Cardiac septum (tissue), 1 donor: ENCODE measurements around the gene HECW1. TPM values are rescaled to one million over a fixed set of nuclear protein-coding genes. Genes with fewer than 3 reads are reported as not detected.
"Not testable (repeated sequence)": the region's sequence is repeated elsewhere in the genome, so short reads cannot be mapped to it uniquely, and the experiment has no call there.

ENCODE experiments used
- DNase-seq: peaks from one replicate; pipeline ENCODE4 v3.0.0-alpha.2; 2020; ENCODE audit warnings: low spot score
- intact Hi-C: fragments of 100-400 bp; cut with DNase I; formaldehyde crosslinking; loops from one replicate; pipeline ENCODE4 v1.14.0; 2022
- total RNA-seq: library from RNA; stranded (reverse); fragmentation: NEBNext Ultra II Directional; extraction: Animal tissue kit (Norgen Biotek cat#: 25700); gene quantifications from one replicate; pipeline ENCODE4 v1.2.1, GENCODE V29; 2021
- donor health status: DM: no; HTN: no; CAD: no.

HECW1 gene
- total RNA-seq, 1 donor from 2014 or later: not detected

DNA sequence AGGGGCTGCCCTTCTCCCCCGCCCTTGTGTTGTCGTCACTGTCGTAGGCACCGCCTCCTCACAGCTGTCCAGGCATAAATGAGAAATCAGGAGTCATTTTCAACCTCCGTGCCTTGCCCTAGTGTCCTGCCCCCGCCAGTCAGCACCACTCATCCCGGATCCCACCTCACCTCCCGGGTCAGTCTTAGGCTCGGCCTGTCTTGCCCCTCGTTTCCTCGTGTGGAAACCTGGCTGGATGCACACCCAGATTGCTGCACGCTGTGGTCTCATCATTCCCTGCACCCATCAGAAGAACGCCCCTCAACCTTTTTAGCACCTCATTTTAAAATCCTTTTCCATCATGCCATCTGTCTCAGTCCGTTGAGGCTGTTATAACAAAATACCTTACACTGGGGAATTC, 213.1 kb downstream of the HECW1 start:
- intact Hi-C loops: no loop called here
- no peak for DNase-seq

DNA sequence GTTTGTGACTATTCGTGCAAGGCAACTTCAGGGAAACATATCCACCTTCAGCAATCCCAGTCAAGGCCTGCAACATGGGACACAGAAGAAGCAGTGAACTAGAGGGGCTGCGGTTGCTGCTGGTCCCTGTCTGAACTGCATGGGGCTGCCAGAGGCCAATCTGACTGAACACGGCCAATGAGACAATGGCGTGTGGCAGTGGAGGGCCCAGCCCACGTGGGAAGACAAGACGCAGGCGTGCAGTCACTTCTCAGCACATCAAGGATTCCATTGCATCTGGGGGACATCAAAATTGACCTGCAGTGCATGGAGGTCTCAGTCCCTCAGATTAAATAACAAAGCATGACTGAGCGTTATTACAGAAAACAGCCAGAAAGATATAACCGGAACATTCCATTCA, 215.9 kb downstream of the HECW1 start:
- DNase-seq: no peak
- intact Hi-C loops: no loop called here

DNA sequence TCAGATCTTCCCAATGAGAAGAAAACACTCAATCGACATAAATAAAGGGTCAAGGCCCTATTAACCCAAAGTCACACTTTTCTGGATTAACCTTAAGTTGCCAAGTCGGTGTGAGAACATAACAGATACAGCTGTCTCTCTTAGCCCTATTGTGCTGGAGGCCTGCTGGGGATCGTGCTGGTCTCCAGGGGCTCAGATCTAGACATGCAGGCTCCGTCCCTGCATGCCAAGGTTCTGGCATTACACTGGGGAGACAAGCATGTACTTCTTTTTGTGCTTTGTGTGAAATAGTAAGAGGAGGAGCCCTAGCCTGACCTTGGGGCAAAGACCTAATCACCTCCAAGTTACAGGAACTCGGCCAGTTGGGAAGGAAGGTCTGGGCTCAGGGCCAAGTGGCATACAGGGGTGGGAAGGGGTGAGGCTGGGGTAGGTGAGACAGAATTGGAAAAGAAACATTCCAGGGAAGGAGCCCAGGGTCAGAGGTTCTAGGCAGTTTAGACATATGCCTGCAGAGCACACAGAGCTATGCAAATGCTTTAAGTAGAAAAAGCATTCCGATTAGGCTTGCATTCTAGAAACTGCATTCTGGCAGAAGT, 216.4 kb downstream of the HECW1 start:
- DNase-seq: no peak
- intact Hi-C loops: no loop called here

DNA sequence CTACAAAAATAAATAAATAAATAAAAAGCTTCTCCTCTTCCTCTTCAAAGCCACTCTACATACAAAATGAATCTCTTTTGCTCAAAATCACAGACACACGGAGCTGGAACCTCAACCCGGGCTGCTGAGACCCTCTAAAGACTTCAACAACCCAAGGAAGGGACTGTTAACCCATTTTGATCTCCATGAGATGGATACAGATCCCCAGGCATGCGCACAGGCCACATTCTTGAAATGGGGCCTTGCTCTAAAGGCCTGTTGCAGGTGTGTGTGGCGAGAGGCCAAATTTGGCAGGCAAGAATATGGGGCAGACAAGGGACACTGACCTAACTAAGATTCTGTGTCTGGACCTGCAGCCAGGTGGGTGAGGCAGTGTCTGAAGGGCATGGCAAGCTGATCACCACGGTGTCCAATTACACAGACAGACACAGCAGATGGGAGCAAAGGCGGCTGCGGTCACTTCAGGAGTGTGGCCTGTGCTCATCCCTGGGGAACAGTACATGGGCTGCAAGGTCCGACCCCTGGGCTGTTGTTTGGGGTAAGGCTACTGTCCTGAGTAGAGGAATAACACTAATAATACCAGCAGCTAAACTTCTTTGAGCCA, 219.8 kb downstream of the HECW1 start:
- no peak for DNase-seq
- intact Hi-C loops: no loop called here

DNA sequence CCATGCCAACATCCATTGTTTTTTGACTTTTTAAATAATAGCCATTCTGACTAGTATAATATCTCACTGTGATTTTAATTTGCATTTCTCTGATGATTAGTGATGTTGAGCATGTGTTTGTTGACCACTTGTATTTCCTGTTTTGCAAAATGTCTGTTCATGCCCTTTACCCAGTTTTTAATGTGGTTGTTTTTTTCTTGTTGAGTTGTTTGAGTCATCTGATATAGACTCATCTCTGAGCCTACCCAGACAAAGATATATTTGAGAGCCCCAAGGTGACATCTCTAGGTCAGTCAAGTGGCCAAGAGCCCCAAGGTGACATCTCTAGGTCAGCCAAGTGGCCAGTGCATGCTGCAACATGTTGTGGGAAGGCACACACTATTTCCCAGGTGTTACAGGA, 224.7 kb downstream of the HECW1 start:
- intact Hi-C loops: no loop called here
- no peak for DNase-seq

DNA sequence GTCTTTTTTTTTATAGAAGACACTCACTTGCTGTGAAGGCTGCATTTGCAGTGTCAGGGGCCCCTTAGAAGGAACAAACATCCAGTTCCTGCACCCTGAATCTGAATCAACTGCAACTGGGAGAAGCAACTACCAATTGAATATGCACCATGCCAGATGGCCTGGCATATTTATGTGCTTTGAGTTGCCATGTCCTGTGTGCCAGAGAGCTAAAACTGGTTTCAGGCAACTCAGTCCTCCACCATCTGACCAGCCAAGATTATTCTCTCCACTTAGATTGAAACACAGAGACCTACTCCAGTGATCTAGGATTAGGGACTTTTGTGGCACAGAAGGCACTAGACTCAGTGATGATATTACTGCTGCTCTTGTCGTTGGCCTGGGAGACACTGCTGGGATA, 225.4 kb downstream of the HECW1 start:
- DNase-seq: no peak
- intact Hi-C loops: no loop called here

DNA sequence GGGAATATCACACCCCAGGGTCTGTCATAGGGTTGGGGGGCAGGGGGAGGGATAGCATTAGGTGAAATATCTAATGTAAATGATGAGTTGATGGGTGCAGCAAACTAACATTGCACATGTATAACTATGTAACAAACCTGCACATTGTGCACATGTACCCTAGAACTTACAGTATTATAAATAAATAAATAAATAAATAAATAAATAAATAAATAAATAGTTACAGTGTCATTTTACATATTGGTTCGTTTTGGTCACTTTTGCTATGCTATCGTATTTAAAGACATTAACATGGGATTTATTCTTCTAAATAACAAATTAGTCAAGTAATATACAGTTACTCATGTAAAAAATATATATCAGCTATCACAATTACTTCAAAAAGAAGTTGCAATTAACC, 228.7 kb downstream of the HECW1 start:
- no peak for DNase-seq
- intact Hi-C loops: no loop called here

DNA sequence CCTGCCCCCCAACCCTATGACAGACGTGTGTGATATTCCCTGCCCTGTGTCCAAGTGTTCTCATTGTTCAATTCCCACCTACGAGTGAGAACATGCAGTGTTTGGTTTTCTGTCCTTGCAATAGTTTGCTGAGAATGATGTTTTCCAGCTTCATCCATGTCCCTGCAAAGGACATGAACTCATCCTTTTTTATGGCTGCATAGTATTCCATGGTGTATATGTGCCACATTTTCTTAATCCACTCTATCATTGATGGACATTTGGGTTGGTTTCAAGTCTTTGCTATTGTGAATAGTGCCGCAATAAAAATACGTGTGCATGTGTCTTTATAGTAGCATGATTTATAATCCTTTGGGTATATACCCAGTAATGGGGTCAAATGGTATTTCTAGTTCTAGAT, 231.0 kb downstream of the HECW1 start:
- DNase-seq: not testable (repeated sequence)

DNA sequence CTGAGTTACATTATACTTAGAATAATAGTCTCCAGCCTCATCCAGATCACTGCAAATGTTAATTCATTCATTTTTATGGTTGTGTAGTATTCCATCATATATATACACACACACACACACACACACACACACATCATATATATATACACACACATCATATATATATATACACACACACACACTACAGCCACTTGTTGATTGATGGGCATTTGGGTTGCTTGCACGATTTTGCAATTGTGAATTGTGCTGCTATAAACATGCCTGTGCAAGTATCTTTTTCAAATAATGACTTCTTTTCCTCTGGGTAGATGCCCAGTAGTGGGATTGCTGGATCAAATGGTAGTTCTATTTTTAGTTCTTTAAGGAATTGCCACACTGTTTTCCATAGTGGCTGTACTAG, 233.2 kb downstream of the HECW1 start:
- intact Hi-C loops, DNase-seq: not testable (repeated sequence)

More for the DNA sequence above, 231.0 kb downstream of the HECW1 start:
- intact Hi-C loops: not testable (repeated sequence)

DNA sequence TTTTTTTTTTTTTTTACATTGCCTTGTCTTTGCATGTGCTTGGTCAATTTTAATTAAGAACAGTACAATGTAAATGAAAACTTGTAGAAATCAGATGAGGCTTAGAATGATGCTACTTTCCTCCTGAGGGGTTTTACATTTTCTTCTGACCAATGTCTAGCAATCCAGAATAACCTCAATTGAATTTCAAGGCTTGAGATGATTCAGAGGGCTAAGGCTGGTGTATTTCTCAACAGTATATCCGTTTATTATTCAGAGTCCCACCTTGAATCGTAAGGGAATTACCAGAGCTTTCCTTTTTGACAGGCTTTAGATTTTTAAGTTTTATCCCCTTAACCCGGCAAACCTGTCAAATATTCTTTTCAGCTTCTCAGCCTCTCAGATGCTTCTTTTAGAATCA, 239.2 kb downstream of the HECW1 start:
- intact Hi-C loops: no loop called here
- DNase-seq: no peak

DNA sequence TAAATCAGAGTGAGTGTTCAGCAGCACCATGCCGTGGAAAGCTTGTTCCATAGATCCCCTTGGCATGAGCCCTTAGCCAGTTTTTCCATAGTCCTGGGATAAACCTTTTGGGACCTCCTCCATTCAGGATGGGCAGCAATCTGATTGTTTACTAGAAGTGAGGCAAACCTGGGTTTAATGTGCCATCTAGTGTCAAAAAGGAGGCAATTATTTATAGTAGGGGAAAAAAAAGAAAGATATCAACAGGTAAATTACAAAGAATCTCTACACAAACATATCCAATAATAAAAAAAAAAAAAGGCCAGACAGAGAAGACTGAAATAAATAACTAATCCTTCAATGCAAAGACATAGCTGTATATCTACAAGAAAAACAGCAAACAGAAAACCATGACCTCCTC, 241.5 kb downstream of the HECW1 start:
- DNase-seq: no peak
- intact Hi-C loops: no loop called here

DNA sequence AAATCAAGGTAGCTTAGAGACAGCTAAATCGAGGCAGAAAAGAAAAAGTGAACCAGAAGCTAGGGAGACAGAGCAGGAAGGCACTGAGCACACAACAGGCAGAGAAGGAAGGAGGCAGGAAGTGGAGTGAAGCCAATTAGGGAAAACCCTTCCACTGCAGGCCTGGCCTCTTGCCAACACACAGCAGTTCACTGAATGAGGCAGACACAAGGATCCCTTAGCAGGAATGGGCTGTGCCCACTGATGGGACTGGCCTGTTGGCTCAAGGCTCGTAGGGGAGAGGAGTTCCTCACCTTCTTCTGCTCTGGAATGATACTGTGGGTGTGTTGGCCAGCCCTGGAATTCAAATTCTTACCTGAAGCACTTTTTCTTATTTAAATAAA, 250.2 kb downstream of the HECW1 start:
- intact Hi-C loops: no loop called here
- no peak for DNase-seq

DNA sequence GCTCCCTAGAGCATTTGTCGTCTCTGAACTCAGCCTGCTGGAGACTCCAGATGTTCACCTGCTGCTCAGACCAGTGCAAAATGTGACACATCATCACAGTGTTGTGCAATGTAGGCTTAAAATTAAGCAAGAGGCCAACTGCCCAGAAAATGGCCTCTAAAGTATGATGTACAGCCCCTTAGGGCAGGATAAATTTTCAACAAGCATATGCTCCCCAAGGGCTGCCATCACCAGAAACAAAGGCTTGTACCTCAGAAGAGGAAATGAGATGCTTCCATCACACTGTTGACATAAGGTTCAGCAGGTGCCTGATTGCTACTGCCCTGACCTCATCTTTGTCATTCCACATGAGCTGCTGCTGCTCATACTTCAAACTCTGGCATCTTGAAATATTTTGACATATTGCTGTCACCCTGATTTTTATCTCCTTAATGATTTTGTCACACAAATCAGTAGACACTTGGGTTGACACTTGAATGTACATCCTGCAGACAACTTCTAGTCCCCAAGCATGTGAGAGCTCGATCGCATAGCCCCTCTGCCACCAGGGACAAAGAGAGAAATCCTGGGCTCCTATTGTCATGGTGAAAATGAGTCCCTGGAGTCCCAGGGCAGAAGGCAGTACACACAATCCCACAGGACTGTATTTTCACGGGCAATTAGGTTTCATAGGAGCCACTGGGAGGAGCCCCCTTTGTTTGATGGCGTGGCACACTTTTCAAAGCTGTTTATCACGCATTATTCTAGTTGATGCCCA, 250.8 kb downstream of the HECW1 start:
- intact Hi-C loops: no loop called here

DNA sequence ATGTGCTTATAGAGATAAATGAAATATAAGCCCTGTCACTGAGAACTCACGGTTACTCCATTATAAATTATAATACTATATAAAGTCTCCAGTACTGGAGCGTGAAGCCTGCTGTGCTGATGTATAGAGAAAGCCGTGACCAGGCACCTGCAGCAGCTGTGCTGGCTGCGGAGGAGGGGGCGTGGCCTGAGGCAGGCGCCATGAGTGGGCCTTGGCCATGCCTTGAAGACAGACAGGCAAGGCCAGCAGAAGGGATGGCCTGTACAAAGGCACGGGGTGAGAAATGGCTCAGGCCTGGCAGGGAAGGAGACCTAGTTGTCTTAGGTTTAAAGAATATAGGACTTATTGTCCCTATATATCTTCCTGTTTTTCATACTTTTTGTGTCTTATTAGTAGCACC, 251.9 kb downstream of the HECW1 start:
- no peak for DNase-seq
- intact Hi-C loops: no loop called here

More for the DNA sequence above, 250.8 kb downstream of the HECW1 start:
- no peak for DNase-seq

DNA sequence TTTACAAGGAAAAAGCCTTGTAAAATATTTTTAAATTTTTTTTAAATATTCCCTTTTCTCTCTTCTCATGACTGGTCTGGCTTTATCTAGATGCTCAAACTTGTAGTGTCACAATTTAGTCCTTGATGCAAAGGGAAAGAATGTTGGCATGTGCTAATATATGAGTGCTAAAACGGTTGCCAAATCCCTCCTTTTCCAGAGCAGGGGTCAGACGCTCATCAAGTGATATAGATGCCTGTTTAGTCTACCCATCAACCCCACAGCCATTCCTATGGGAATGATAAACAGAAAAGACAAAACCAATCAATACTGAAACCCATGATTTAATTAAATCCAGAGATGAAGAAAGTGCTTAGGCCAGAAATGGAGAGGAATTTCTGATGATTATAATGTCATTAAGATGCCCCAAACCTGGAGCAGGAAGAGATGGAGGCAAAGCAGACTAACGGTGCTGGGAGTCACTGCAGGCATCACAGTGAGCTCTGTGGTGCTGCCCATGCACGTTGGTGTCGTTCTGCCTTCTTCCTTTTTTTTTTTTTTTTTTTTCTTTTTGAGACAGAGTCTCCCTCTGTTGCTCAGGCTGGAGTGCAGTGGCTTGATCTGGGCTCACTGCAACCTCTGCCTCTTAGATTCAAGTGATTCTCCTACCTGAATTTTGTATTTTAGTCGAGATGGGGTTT, 260.4 kb downstream of the HECW1 start:
- intact Hi-C loops: no loop called here
- no peak for DNase-seq

DNA sequence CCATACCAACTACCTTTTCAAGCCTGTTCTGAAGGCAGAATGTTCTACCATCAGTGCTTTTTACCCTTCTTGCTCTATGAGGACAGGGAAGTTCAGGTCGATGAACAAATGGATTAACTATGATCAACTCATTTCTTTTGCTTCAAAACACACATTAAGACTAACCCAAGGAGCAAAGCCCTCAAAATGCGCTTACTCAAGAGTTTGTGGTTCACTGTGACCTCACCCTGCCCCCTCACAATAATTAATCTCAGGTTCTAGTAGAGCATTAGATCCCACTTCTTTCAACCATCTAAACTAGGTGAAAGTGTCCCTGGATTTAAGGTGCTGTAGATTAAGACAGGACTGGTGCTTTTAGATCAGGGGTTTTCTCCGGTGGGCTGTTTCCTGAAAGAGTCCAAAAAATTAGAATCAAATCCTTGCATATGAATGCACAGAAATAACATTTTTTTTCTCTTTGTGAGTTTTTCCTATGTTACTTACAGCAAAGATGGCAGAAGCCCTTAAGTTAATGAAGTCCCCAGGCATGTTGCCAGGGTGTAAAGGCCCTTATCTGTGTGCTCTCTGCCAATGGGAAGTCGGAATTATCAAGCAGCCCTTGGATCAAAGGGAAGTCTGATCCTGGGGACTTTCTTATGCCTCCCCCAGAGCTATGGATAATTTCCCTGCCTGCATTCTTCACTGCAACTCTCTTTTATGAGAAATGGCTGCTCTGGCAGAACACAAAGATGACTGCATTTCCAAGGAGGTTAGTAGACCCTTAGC, 264.9 kb downstream of the HECW1 start:
- DNase-seq: no peak
- intact Hi-C loops: no loop called here

DNA sequence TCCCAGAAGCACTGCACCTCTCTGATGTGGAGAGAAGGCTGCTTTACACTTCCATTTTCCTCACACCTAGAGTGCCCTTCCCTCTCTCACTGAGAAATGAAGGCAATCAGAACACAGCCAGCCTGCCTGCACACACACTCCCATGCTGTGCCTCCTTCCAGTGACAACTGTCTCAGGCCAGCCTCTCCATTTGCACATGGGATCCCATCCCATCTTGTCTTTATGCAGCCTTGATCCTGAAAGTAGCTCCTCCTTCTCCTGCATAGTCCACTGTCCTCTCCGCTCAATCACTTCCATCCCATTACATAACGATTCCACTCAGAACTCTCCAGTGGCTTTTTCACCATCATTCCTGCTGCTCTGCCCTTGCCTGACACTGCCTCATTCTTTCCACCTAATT, 266.8 kb downstream of the HECW1 start:
- intact Hi-C loops: no loop called here
- DNase-seq: no peak

DNA sequence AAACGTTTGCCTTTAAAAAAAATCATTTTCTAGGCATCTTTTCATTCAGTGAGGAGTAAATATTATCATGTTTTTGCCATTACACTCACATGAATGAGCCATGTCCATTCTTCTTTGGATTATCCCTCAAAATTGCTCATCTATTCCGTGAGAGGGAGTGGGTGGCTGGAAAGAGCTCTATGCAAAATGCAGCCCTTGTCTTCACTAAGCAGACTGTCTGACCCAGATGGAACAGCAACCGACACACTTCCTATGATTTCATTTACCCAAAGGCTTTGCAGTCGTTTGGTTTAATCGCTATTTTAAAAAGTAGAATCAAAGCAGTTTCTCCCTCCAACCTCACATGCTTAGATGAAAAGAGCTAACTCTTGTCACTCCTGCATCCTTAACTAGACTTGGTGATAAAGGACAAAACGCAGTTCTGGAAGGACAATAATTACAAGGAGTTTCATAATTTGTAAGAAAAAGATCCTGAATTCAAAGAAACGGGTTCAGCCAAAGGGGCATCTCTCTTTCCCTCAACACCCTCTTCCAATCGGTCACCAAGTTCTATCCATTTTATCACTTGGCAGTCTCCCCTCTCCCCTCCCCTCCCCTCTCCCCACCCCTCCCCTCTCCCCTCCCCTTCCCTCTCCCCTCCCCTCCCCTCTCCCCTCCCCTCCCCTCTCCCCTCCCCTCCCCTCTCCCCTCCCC, 272.3 kb downstream of the HECW1 start:
- intact Hi-C loops: no loop called here
- DNase-seq: no peak

DNA sequence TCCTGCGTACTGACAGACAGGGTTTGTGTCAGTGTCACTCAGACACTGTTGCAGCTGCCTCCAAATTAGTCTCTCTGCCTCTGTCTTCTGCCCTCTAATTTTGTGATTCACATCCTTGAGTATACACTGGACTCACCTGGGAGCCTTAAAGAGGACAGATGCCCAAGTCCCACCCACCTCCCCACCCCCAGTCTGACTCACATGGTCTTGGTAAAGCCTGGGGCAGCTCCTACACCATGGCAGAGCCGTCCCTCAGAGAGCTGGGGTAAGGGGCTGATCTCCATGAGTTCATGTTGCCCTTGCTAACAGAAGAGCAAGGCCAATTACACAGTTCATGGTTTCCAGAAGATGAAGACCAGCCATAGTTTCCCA, 272.8 kb downstream of the HECW1 start:
- intact Hi-C loops: no loop called here
- DNase-seq: no peak
